Gastroesophageal sphincter (tissue), 3 donors: Measurements from ENCODE around the gene PTGR1.

Source experiments
- CTCF ChIP-seq, 4 experiments: fragments of 200-600 bp in 2 of 4; fragments of 450-650 bp in 2 of 4; sonication (generic) in 1 of 4; IDR thresholded peaks; one replicate each; pipeline ENCODE4 v1.5.1; 2017 to 2019; ENCODE audit warnings: antibody characterized with exemption in 4 of 4, mild to moderate bottlenecking in 2 of 4, moderate library complexity in 2 of 4
- POLR2AphosphoS5 ChIP-seq: sonication (generic); formaldehyde crosslinking; IDR thresholded peaks from one replicate; pipeline ENCODE4 v1.6.1; 2017; ENCODE audit warnings: antibody characterized with exemption

GRCh38 chr9:111527347-111527746 lies 72.1 kb downstream of the PTGR1 start:
- TF ChIP-seq CTCF (IDR thresholded peaks at IDR 0.05), result no peak
- no peak for TF ChIP-seq POLR2AphosphoS5
